ENCODE data around the gene MACF1.
A peak's percentile ranks its signal among the peaks of the same experiment; 100 is the strongest.

Gene MACF1

GRCh38 chr1:39413902-39414528, 209.5 kb downstream of the MACF1 start:
- no peak for DNase-seq (ENCODE audit: low read depth, low spot score)
- H3K4me3 ChIP-seq (ENCODE audit: low read depth, low read length): peak overlapping the region; percentile 29
- ChIA-PET CTCF (interaction anchor here (0.6 to 5.2 kb wide), 7 partner anchors 11 to 53 kb away, joined by 3 to 58 read pairs (median 6); no protein-coding TSS in a partner anchor), POLR2A (interaction anchor here (0.9 to 1.2 kb wide), 2 partner anchors 10 to 22 kb away, joined by 3 to 5 read pairs; no protein-coding TSS in a partner anchor)
- no peak for TF ChIP-seq CTCF (IDR thresholded peaks at IDR 0.05; ENCODE audit: insufficient read depth, low read length, missing control alignments)

GRCh38 chr1:39415553-39415952, 211.1 kb downstream of the MACF1 start:
- CTCF ChIA-PET: interaction anchor here (1.0 to 2.3 kb wide), 8 partner anchors 10 to 317 kb away, joined by 3 to 11 read pairs (median 4); no protein-coding TSS in a partner anchor
- POLR2A ChIA-PET: no interaction called here
- TF ChIP-seq CTCF (IDR thresholded peaks at IDR 0.05; ENCODE audit: insufficient read depth, low read length, missing control alignments): no peak
- no peak for DNase-seq (ENCODE audit: low read depth, low spot score)
- no peak overlapping the region for H3K4me3 ChIP-seq (ENCODE audit: low read depth, low read length)

GRCh38 chr1:39416609-39417008, 212.1 kb downstream of the MACF1 start:
- DNase-seq (ENCODE audit: low read depth, low spot score): no peak
- ChIA-PET POLR2A (no interaction called here), CTCF (interaction anchor here (1.0 to 2.3 kb wide), 4 partner anchors 29 to 318 kb away, joined by 3 to 11 read pairs (median 4); no protein-coding TSS in a partner anchor)
- H3K4me3 ChIP-seq (ENCODE audit: low read depth, low read length): no peak overlapping the region
- no peak for TF ChIP-seq CTCF (IDR thresholded peaks at IDR 0.05; ENCODE audit: insufficient read depth, low read length, missing control alignments)

GRCh38 chr1:39418236-39418635, 213.7 kb downstream of the MACF1 start:
- H3K4me3 ChIP-seq (ENCODE audit: low read depth, low read length): no peak overlapping the region
- ChIA-PET POLR2A (interaction anchor here (1.9 kb wide), 1 partner anchor 20 kb away, joined by 5 read pairs; no protein-coding TSS in a partner anchor), CTCF (interaction anchor here (9.4 kb wide), 1 partner anchor 8 kb away, joined by 71 read pairs; no protein-coding TSS in a partner anchor)
- peak; percentile 71 for DNase-seq (ENCODE audit: low read depth, low spot score)
- TF ChIP-seq CTCF (IDR thresholded peaks at IDR 0.05; ENCODE audit: insufficient read depth, low read length, missing control alignments): no peak

- ChIA-PET CTCF (interaction anchor here (0.7 to 9.4 kb wide), 7 partner anchors 10 to 236 kb away, joined by 3 to 71 read pairs (median 3); no protein-coding TSS in a partner anchor), POLR2A (interaction anchor here (1.7 kb wide), 1 partner anchor 9 kb away, joined by 4 read pairs; no protein-coding TSS in a partner anchor)
- TF ChIP-seq CTCF (IDR thresholded peaks at IDR 0.05; ENCODE audit: insufficient read depth, low read length, missing control alignments): no peak
- H3K4me3 ChIP-seq (ENCODE audit: low read depth, low read length): no peak overlapping the region
- no peak for DNase-seq (ENCODE audit: low read depth, low spot score)
Measured at GRCh38 chr1:39420493-39420892, 216.0 kb downstream of the MACF1 start.

- POLR2A ChIA-PET: no interaction called here
- H3K4me3 ChIP-seq (ENCODE audit: low read depth, low read length): no peak overlapping the region
- DNase-seq (ENCODE audit: low read depth, low spot score): no peak
- TF ChIP-seq CTCF (IDR thresholded peaks at IDR 0.05; ENCODE audit: insufficient read depth, low read length, missing control alignments): no peak
- CTCF ChIA-PET: interaction anchor here (9.4 kb wide), 1 partner anchor 12 kb away, joined by 71 read pairs; no protein-coding TSS in a partner anchor
Measured at GRCh38 chr1:39422614-39423013, 218.1 kb downstream of the MACF1 start.

Data from AG04449 (cell line).